GM12874 (cell line): Measurements from ENCODE around the gene ARVCF.

Source experiments
- TF ChIP-seq, protein P1 (sequence below): IDR thresholded peaks from 2 replicates; pipeline ENCODE4 v1.5.1; 2011; ENCODE audit warnings: low read depth, mild to moderate bottlenecking, control low read depth, low read length, moderate library complexity; ENCODE audit not compliant: insufficient read depth

ARVCF gene

DNA sequence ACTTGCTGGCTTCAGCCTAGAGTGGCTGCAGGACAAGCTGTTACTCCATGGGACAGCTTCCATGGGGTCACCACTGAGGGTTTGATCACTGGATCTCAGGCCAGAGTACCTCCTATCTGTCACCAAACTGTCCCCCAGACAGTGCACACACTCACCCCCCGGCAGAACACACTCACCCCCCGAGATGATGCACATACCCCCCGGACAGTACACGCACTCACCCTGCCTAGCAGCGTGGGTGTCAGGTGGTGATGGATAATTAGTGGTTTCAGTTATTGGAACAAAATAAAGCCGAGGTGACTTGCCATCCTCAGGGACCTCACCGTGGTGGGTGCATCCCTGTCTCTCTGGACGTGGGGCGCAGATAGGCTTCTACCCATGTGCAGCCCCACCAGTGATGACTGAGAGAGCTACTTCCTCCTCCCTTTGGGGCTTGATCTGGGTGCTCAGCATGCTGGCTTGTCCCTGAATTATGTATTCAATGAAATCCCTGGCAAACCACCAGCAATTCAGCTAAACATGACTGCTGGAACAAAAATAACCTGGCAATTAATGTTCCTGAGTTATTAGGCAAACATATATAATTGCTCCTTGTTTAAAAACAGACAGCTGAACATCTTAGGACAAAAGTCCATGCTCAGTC is 23.2 kb upstream of the ARVCF start:
- TF ChIP-seq, protein P1, sequence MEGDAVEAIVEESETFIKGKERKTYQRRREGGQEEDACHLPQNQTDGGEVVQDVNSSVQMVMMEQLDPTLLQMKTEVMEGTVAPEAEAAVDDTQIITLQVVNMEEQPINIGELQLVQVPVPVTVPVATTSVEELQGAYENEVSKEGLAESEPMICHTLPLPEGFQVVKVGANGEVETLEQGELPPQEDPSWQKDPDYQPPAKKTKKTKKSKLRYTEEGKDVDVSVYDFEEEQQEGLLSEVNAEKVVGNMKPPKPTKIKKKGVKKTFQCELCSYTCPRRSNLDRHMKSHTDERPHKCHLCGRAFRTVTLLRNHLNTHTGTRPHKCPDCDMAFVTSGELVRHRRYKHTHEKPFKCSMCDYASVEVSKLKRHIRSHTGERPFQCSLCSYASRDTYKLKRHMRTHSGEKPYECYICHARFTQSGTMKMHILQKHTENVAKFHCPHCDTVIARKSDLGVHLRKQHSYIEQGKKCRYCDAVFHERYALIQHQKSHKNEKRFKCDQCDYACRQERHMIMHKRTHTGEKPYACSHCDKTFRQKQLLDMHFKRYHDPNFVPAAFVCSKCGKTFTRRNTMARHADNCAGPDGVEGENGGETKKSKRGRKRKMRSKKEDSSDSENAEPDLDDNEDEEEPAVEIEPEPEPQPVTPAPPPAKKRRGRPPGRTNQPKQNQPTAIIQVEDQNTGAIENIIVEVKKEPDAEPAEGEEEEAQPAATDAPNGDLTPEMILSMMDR = no peak

DNA sequence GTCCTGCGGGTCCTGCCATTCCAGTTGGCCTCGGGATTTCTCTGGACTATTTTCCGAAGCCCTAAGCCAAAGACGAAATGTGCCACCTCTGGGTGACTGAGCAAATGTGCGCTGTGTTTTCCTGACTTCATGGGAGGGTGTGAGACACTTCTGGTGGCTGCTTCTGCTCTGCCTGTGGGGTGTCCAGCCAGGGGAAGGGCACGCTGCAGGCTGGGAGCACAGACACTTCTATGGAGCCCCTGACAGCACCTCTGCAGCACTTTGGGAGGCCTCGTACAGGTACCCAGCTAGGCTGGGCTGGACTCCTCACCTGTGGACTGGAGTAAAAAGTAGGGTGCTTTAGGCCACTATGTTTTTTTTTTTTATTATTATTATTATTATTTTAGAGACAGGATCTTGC is 22.0 kb upstream of the ARVCF start:
- TF ChIP-seq, protein P1 = no peak

DNA sequence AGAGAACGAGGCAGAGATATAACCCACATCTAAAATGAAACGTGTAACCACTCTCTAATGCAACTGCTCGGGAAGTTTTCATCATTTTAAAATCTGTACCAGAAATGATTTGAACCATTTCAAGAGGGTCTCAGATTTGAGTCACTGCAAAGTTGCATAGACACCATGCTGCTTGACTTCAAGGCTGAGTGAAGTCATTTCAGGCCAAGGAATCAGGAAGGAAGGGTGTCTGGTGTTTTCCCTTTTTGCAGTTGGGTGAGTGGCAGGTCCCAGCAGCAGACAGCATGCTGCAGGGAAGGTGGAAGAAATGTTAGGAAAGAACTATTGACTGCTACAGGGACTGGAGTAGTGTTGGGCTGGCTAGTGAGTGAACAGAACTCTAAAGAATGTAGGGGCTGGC is 20.8 kb upstream of the ARVCF start:
- TF ChIP-seq, protein P1 = no peak

DNA sequence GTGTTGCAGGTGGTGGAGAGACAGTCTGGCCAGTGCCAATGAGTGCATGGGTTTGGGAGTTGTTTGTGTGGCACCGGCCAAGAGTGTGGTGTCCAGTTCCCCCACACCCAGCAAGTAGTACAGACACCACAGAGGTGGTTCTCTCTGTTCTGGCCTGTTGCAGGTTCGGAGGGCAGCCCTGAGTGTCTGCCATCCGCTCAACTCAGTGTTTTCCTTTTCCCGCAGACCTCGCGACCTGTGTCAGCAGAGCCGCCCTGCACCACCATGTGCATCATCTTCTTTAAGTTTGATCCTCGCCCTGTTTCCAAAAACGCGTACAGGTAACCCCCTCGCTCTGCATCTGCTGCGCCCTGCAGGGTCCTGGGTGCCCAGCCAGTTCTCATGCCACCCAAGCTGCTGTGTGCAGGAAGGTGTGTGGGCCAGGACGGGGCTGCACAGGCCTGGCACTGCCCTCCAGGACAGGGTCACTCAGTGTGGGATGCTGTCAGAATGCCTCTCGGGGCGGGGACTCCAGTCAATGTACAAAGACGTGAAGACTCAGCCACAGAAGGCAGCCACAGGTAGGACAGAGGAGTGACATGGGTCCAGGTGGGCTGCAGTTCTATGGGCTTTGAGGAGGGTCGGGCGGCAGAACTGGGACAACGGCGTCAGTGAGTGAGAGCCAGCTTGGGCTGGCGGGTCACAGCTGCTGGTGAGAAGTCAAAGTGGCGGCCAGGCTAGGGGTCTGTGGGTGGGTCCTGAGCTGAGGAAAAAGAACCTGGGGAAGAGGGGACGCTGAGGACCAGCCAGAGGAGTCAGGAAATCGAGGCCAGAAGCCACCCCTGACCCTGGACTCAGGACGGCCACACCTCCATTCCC is 20.1 kb upstream of the ARVCF start:
- TF ChIP-seq, protein P1 = no peak

DNA sequence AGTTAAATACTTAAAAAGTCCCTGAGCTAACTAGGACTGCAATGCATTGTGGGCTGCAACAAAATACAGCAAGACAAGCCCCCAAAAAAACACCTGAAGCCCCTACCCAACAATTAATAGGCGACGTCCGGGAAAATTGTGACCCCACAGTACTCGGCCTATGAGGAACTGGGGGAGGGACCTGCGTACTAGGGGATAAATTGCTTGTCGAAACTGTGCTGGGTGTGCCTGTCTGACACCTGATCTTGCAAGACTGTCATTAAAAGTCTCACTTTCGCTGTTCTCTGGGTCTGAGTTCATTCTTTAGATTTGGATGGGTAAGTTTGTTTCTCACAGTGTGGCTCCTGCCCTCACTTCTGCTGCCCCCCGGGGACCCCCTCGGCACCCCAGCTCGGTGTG is 19.5 kb upstream of the ARVCF start:
- TF ChIP-seq, protein P1 = no peak

DNA sequence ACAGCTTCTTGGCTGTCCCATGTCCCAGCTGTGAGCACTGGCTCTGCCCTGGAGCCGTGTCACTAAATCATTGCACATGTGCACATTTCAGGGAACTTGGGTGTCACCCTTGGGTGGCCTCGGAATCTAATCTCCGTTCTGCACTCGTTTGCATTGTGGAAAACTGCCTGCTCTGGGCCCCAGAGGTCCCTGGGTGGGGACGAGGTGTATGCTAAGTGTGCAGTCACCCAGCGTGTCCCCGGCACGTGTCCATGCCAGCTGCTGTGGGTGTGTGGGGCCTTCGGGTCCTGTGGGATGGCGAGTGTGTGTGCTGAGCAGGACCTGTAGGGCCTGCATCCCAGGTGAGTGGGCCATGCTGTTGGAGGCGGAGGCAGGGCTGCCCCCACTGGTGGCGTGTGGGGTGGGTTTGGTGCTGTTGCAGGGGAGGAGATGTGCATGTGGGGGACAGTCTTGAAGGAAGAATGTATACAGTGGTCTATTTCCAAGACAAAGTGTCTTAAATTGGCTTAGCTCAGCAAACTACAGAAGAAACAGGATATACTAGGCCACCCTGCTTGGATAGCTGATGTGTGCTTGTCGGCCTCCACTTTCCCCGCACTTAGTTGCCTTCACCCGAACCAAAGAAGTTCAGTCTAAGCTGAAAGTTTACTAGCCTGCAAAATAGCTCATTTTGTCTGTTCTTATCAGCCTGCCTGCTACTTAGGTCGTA is 18.9 kb upstream of the ARVCF start:
- TF ChIP-seq, protein P1 = no peak

DNA sequence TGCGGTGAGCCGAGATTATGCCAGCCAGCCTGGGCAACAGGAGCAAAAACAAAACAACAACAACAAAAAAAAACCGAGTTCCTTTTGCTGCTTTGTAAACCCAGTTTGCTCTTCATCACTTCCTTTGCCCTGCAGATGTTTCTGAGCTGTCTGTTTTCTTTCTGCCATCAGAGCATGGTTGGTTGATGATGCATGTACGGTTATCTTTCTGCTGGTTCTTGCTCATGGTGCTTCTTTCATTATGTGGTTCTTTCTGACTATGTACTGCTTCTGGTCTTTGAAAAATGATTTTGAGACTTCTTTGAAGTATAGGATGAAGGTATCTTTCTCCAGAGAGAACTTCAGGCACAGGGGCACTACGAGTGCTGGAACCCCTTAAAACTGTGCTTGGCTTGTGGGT is 17.5 kb upstream of the ARVCF start:
- TF ChIP-seq, protein P1 = no peak
